Activated naive CD4-positive, alpha-beta T cell treated with anti-CD3 and anti-CD28 coated beads for 36 hours (primary cell): ENCODE data around the gene TUBB3. TPM values are rescaled to one million over a fixed set of nuclear protein-coding genes. Genes with fewer than 3 reads are reported as not detected.

Experiments used
- CTCF ChIA-PET: fragments of 350-600 bp; sonication (Branson Sonifier 250); formaldehyde crosslinking; loops from one replicate; lab custom pipeline; 2021; ENCODE audit warnings: antibody characterized with exemption; lab: Charles Lee
- DNase-seq: peaks from one replicate; pipeline ENCODE4 v3.0.0-alpha.2; 2020
- H3K27ac Mint-ChIP-seq: one replicate; pipeline ENCODE4 v1.8.0; 2021; ENCODE audit warnings: mild to moderate bottlenecking, mixed read lengths
- H3K27me3 Mint-ChIP-seq: one replicate; pipeline ENCODE4 v1.8.0; 2021; ENCODE audit warnings: low read depth, mixed read lengths
- H3K36me3 Mint-ChIP-seq: one replicate; pipeline ENCODE4 v1.8.0; 2021; ENCODE audit warnings: low read depth, mixed read lengths
- H3K4me1 Mint-ChIP-seq: one replicate; pipeline ENCODE4 v1.8.0; 2021; ENCODE audit warnings: low read depth, mixed read lengths
- H3K4me3 Mint-ChIP-seq: one replicate; pipeline ENCODE4 v1.8.0; 2021; ENCODE audit warnings: mild to moderate bottlenecking, moderate library complexity, mixed read lengths
- H3K9me3 Mint-ChIP-seq: one replicate; pipeline ENCODE4 v1.8.0; 2021; ENCODE audit warnings: mixed read lengths
- intact Hi-C: fragments of 100-400 bp; cut with micrococcal nuclease; formaldehyde crosslinking; loops from one replicate; pipeline ENCODE4 v1.15.1; 2023
- total RNA-seq, 2 experiments: library from RNA; stranded (reverse); gene quantifications; one replicate each; pipeline ENCODE4 v1.2.3, GENCODE V29; 2021

The TUBB3 gene
- total RNA-seq, 2 experiments from 2014 or later: 0.20 to 0.38 TPM

- H3K36me3 Mint-ChIP-seq: peaks cover 6% of the 10 kb centered on the region
- no peak overlapping the region for H3K27ac Mint-ChIP-seq
- H3K4me1 Mint-ChIP-seq: peaks cover 4% of the 10 kb centered on the region
- H3K27me3 Mint-ChIP-seq: no peaks in the 10 kb centered on the region
- CTCF ChIA-PET: no interaction called here
- no peak for DNase-seq
- no peak overlapping the region for H3K4me3 Mint-ChIP-seq
- no peaks in the 10 kb centered on the region for H3K9me3 Mint-ChIP-seq
- intact Hi-C loops: no loop called here
These were observed 31.3 kb downstream of the TUBB3 start for GRCh38 chr16:89954462-89954861.

GRCh38 chr16:89955001-89955685 lies 32.0 kb downstream of the TUBB3 start:
- intact Hi-C loops: no loop called here
- Mint-ChIP-seq H3K27me3 (no peaks in the 10 kb centered on the region), H3K4me1 (peaks cover 1% of the 10 kb centered on the region), H3K36me3 (peaks cover 6% of the 10 kb centered on the region), H3K4me3 (no peak overlapping the region), H3K9me3 (no peaks in the 10 kb centered on the region), H3K27ac (no peak overlapping the region)
- no peak for DNase-seq
- CTCF ChIA-PET: no interaction called here

- Mint-ChIP-seq H3K36me3 (peaks cover 6% of the 10 kb centered on the region), H3K27ac (no peak overlapping the region), H3K4me1 (no peaks in the 10 kb centered on the region), H3K9me3 (no peaks in the 10 kb centered on the region), H3K4me3 (no peak overlapping the region), H3K27me3 (no peaks in the 10 kb centered on the region)
- intact Hi-C loops: no loop called here
- CTCF ChIA-PET: no interaction called here
- no peak for DNase-seq
These were observed 33.5 kb downstream of the TUBB3 start for GRCh38 chr16:89956505-89957215.

GRCh38 chr16:89957216-89957785 lies 34.2 kb downstream of the TUBB3 start:
- no peak for DNase-seq
- no peaks in the 10 kb centered on the region for H3K9me3 Mint-ChIP-seq
- intact Hi-C loops: no loop called here

GRCh38 chr16:89958068-89958467 lies 34.9 kb downstream of the TUBB3 start:
- Mint-ChIP-seq H3K27ac (no peak overlapping the region), H3K36me3 (peaks cover 6% of the 10 kb centered on the region), H3K4me3 (no peak overlapping the region), H3K27me3 (no peaks in the 10 kb centered on the region), H3K9me3 (no peaks in the 10 kb centered on the region), H3K4me1 (no peaks in the 10 kb centered on the region)
- no peak for DNase-seq
- intact Hi-C loops: no loop called here
- CTCF ChIA-PET: no interaction called here

More at GRCh38 chr16:89957216-89957785, 34.2 kb downstream of the TUBB3 start:
- H3K36me3 Mint-ChIP-seq: peaks cover 6% of the 10 kb centered on the region
- H3K4me3 Mint-ChIP-seq: no peak overlapping the region
- no peak overlapping the region for H3K27ac Mint-ChIP-seq
- no peaks in the 10 kb centered on the region for H3K27me3 Mint-ChIP-seq
- CTCF ChIA-PET: no interaction called here
- H3K4me1 Mint-ChIP-seq: no peaks in the 10 kb centered on the region

- intact Hi-C loops: no loop called here
- Mint-ChIP-seq H3K27me3 (no peaks in the 10 kb centered on the region), H3K27ac (no peak overlapping the region), H3K4me1 (no peaks in the 10 kb centered on the region), H3K36me3 (peaks cover 6% of the 10 kb centered on the region), H3K4me3 (no peak overlapping the region), H3K9me3 (no peaks in the 10 kb centered on the region)
- CTCF ChIA-PET: no interaction called here
- DNase-seq: no peak
These were observed 35.5 kb downstream of the TUBB3 start for GRCh38 chr16:89958596-89958995.

GRCh38 chr16:89960966-89961365 lies 37.8 kb downstream of the TUBB3 start:
- Mint-ChIP-seq H3K27ac (no peak overlapping the region), H3K4me3 (no peak overlapping the region), H3K9me3 (no peaks in the 10 kb centered on the region), H3K36me3 (peaks cover 4% of the 10 kb centered on the region), H3K27me3 (no peaks in the 10 kb centered on the region), H3K4me1 (no peaks in the 10 kb centered on the region)
- DNase-seq: no peak
- intact Hi-C loops: no loop called here
- CTCF ChIA-PET: no interaction called here

- peaks cover 4% of the 10 kb centered on the region for H3K36me3 Mint-ChIP-seq
- CTCF ChIA-PET: no interaction called here
- no peaks in the 10 kb centered on the region for H3K27me3 Mint-ChIP-seq
- no peak for DNase-seq
- intact Hi-C loops: no loop called here
- H3K27ac Mint-ChIP-seq: no peak overlapping the region
- no peaks in the 10 kb centered on the region for H3K4me1 Mint-ChIP-seq
- H3K9me3 Mint-ChIP-seq: no peaks in the 10 kb centered on the region
- H3K4me3 Mint-ChIP-seq: no peak overlapping the region
These were observed 38.8 kb downstream of the TUBB3 start for GRCh38 chr16:89961920-89962319.

GRCh38 chr16:89962754-89963498 lies 39.8 kb downstream of the TUBB3 start:
- CTCF ChIA-PET: interaction anchor here (0.7 kb wide), 1 partner anchor 180 kb away, joined by 5 read pairs; no protein-coding TSS in a partner anchor
- no peak overlapping the region for H3K27ac Mint-ChIP-seq
- DNase-seq: no peak
- H3K4me3 Mint-ChIP-seq: no peak overlapping the region
- intact Hi-C loops: no loop called here
- H3K4me1 Mint-ChIP-seq: no peaks in the 10 kb centered on the region
- no peaks in the 10 kb centered on the region for H3K27me3 Mint-ChIP-seq
- no peaks in the 10 kb centered on the region for H3K9me3 Mint-ChIP-seq
- peaks cover 5% of the 10 kb centered on the region for H3K36me3 Mint-ChIP-seq

- no peak for DNase-seq
- Mint-ChIP-seq H3K4me1 (no peaks in the 10 kb centered on the region), H3K36me3 (peaks cover 3% of the 10 kb centered on the region), H3K27ac (no peak overlapping the region), H3K4me3 (no peak overlapping the region), H3K27me3 (no peaks in the 10 kb centered on the region), H3K9me3 (no peaks in the 10 kb centered on the region)
- intact Hi-C loops: no loop called here
- CTCF ChIA-PET: no interaction called here
These were observed 41.1 kb downstream of the TUBB3 start for GRCh38 chr16:89964201-89964600.

GRCh38 chr16:89965447-89966225 lies 42.5 kb downstream of the TUBB3 start:
- peaks cover 8% of the 10 kb centered on the region for H3K36me3 Mint-ChIP-seq
- H3K27ac Mint-ChIP-seq: no peak overlapping the region
- intact Hi-C loops: no loop called here
- CTCF ChIA-PET: no interaction called here
- DNase-seq: no peak
- H3K4me1 Mint-ChIP-seq: peaks cover 3% of the 10 kb centered on the region
- no peaks in the 10 kb centered on the region for H3K27me3 Mint-ChIP-seq
- no peak overlapping the region for H3K4me3 Mint-ChIP-seq
- H3K9me3 Mint-ChIP-seq: peaks cover 4% of the 10 kb centered on the region

GRCh38 chr16:89966756-89967155 lies 43.6 kb downstream of the TUBB3 start:
- peaks cover 10% of the 10 kb centered on the region for H3K9me3 Mint-ChIP-seq
- DNase-seq: no peak
- no peak overlapping the region for H3K4me3 Mint-ChIP-seq
- CTCF ChIA-PET: no interaction called here
- no peak overlapping the region for H3K27ac Mint-ChIP-seq
- no peaks in the 10 kb centered on the region for H3K27me3 Mint-ChIP-seq
- intact Hi-C loops: no loop called here
- peaks cover 13% of the 10 kb centered on the region for H3K36me3 Mint-ChIP-seq
- H3K4me1 Mint-ChIP-seq: peaks cover 13% of the 10 kb centered on the region
